Smooth muscle cell (in vitro differentiated cells): Measurements from ENCODE around the gene SLC35F4. TPM values are rescaled to one million over a fixed set of nuclear protein-coding genes. Genes with fewer than 3 reads are reported as not detected.
A peak's percentile ranks its signal among the peaks of the same experiment; 100 is the strongest.
"Not testable (repeated sequence)": the region's sequence is repeated elsewhere in the genome, so short reads cannot be mapped to it uniquely, and the experiment has no call there.

ENCODE experiments used
- DNase-seq: peaks from one replicate; lab custom pipeline; 2025; ENCODE audit not compliant: unreplicated experiment; lab: John Stamatoyannopoulos, UW
- H2AFZ ChIP-seq: fragments of 200-600 bp; sonication (generic); 2 replicates; pipeline ENCODE4 v1.6.0; 2016; ENCODE audit warnings: antibody characterized with exemption, low read depth, mild to moderate bottlenecking
- H3F3A ChIP-seq: fragments of 200-600 bp; sonication (generic); 2 replicates; pipeline ENCODE4 v1.6.0; 2017; ENCODE audit warnings: antibody characterized with exemption, low read depth
- H3K27ac ChIP-seq: fragments of 200-600 bp; sonication (generic); 2 replicates; pipeline ENCODE4 v1.5.1; 2016; ENCODE audit warnings: low read depth, mild to moderate bottlenecking
- H3K27me3 ChIP-seq: fragments of 200-600 bp; sonication (generic); 2 replicates; pipeline ENCODE4 v1.6.1; 2016; ENCODE audit warnings: low read depth, mild to moderate bottlenecking
- H3K36me3 ChIP-seq: fragments of 200-600 bp; sonication (generic); 2 replicates; pipeline ENCODE4 v1.5.1; 2016; ENCODE audit warnings: low read depth
- H3K4me1 ChIP-seq: fragments of 200-600 bp; sonication (generic); 2 replicates; pipeline ENCODE4 v1.5.1; 2016; ENCODE audit warnings: low read depth
- H3K4me2 ChIP-seq: fragments of 200-600 bp; sonication (generic); 2 replicates; pipeline ENCODE4 v1.6.0; 2016; ENCODE audit warnings: mild to moderate bottlenecking
- H3K4me3 ChIP-seq: fragments of 200-600 bp; sonication (generic); 2 replicates; pipeline ENCODE4 v1.5.1; 2016; ENCODE audit warnings: mild to moderate bottlenecking
- H3K79me2 ChIP-seq: fragments of 200-600 bp; sonication (generic); 2 replicates; pipeline ENCODE4 v1.6.0; 2016; ENCODE audit warnings: low read depth, mild to moderate bottlenecking
- H3K9ac ChIP-seq: fragments of 200-600 bp; sonication (generic); 2 replicates; pipeline ENCODE4 v1.6.0; 2016; ENCODE audit warnings: low read depth
- H3K9me3 ChIP-seq: fragments of 200-600 bp; sonication (generic); replicated peaks from 2 replicates; pipeline ENCODE4 v1.5.1; 2016; ENCODE audit warnings: low read depth
- H4K20me1 ChIP-seq: fragments of 200-600 bp; sonication (generic); 2 replicates; pipeline ENCODE4 v1.6.0; 2016; ENCODE audit warnings: low read depth
- WGBS: methylation state at CpG from one replicate; pipeline ENCODE4 v1.1.7; 2016; ENCODE audit warnings: low lambda C conversion rate; 5-methylcytosine and 5-hydroxymethylcytosine counted together
- polyA plus RNA-seq: library from polyadenylated mRNA; unstranded; fragments of >200 nt; fragmentation: Nextera tagmentation; extraction: Ambion mirVana; gene quantifications from 2 replicates; pipeline ENCODE4 v1.2.1, GENCODE V29; 2016
- total RNA-seq: library from RNA; depleted of rRNA; stranded (reverse); fragments of >200 nt; gene quantifications from 2 replicates; pipeline ENCODE4 v1.2.3, GENCODE V29; 2014
- TF ChIP-seq, protein P1 (sequence below): fragments of 200-600 bp; sonication (generic); IDR thresholded peaks from 2 replicates; pipeline ENCODE4 v1.5.1; 2017; ENCODE audit warnings: borderline replicate concordance, mild to moderate bottlenecking, antibody characterized with exemption; ENCODE audit not compliant: insufficient read depth, poor library complexity, severe bottlenecking

SLC35F4 gene
- total and polyA plus RNA-seq, 2 experiments from 2014 or later = not detected

DNA sequence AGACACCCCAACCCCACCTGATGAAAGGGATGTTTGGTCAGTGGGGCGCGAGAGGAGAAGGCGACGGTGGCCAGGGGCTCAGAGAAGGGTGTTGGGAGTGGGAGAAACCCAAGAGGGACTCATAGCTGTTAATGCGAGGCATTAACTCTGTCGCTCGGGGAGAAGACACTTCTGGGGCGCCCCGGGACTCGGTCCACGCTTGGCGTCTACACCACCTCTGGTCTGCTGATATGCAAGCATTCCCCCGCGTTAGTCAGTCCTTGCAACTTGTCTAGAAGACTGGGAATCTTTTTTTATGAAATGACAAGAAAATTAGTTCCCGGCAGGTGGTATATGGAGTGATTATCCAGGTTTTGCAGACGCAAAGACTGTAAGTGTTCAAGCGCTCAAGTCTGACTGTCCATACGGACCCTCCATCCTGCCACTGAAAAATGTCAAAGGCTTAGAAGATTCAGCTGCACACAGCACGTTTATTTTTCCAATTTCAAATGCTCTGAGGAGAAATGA, 360 bp upstream of the SLC35F4 start:
- Histone ChIP-seq H3K4me1 (peaks cover 16% of the 10 kb centered on the region), H3K4me3 (no peak overlapping the region), H3K9me3 (no peaks in the 10 kb centered on the region), H3K4me2 (no peak overlapping the region), H2AFZ (no peak overlapping the region), H4K20me1 (no peaks in the 10 kb centered on the region), H3K27me3 (peaks cover 80% of the 10 kb centered on the region), H3K27ac (no peak overlapping the region), H3K9ac (no peak overlapping the region), H3K36me3 (no peaks in the 10 kb centered on the region), H3F3A (no peaks in the 10 kb centered on the region), H3K79me2 (no peaks in the 10 kb centered on the region)
- WGBS = 33% methylated on average over 19 of the region's 19 CpGs
- TF ChIP-seq, protein P1, sequence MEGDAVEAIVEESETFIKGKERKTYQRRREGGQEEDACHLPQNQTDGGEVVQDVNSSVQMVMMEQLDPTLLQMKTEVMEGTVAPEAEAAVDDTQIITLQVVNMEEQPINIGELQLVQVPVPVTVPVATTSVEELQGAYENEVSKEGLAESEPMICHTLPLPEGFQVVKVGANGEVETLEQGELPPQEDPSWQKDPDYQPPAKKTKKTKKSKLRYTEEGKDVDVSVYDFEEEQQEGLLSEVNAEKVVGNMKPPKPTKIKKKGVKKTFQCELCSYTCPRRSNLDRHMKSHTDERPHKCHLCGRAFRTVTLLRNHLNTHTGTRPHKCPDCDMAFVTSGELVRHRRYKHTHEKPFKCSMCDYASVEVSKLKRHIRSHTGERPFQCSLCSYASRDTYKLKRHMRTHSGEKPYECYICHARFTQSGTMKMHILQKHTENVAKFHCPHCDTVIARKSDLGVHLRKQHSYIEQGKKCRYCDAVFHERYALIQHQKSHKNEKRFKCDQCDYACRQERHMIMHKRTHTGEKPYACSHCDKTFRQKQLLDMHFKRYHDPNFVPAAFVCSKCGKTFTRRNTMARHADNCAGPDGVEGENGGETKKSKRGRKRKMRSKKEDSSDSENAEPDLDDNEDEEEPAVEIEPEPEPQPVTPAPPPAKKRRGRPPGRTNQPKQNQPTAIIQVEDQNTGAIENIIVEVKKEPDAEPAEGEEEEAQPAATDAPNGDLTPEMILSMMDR = no peak
- DNase-seq = no peak

DNA sequence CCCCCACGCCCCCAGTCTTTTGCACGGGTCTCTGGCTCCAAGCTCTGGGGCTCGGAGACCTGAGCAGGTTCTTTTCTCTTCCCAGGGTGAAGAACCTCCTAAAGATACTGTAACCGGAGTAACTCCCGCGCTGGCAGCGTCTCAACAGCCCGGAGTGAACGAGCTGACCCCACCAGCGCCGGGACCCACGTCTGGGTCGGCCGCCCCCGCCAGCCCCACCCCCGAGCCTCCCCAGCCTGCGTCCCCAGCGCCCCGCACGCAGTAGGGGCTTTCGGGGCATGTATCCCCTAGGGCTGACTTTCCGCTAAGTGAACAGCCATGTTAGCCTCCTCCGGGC, 858 bp downstream of the SLC35F4 start:
- no peak for DNase-seq
- 0% methylated on average over 3 of the region's 23 CpGs for WGBS
- H3K4me3 ChIP-seq = peak overlapping the region; percentile 28
- peaks cover 16% of the 10 kb centered on the region for H3K4me1 ChIP-seq
- no peak overlapping the region for H3K9ac ChIP-seq
- no peaks in the 10 kb centered on the region for H3K79me2 ChIP-seq
- H4K20me1 ChIP-seq = no peaks in the 10 kb centered on the region
- H3K27ac ChIP-seq = no peak overlapping the region
- peaks cover 91% of the 10 kb centered on the region for H3K27me3 ChIP-seq
- H3F3A ChIP-seq = no peaks in the 10 kb centered on the region
- TF ChIP-seq, protein P1 = no peak
- H3K9me3 ChIP-seq = no peaks in the 10 kb centered on the region
- H2AFZ ChIP-seq = no peak overlapping the region
- no peaks in the 10 kb centered on the region for H3K36me3 ChIP-seq
- H3K4me2 ChIP-seq = peak overlapping the region; percentile 76

DNA sequence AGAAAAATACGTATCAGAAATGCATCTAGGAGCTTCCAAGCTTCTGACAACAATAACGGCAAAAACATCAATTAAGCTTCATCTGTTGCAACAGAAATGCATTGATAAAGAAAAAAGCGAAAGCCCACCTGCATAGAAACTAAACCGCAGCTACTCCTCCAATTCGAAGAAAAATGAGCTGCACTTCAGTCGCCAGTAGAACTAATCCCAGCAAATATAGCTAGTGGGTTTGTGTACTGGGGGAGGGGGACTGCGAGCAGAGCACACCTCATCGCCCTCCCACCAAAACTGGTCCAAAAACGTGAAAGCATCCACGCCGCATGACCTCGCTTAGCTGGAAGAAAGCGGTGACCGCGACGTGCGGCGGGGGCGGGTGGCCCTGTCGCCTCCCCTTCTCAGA, 1.2 kb downstream of the SLC35F4 start:
- DNase-seq = no peak
- H3K9me3 ChIP-seq = no peaks in the 10 kb centered on the region
- H3K79me2 ChIP-seq = no peaks in the 10 kb centered on the region
- H4K20me1 ChIP-seq = no peaks in the 10 kb centered on the region
- H3K36me3 ChIP-seq = no peaks in the 10 kb centered on the region
- peaks cover 16% of the 10 kb centered on the region for H3K4me1 ChIP-seq
- TF ChIP-seq, protein P1 = no peak
- no peak overlapping the region for H3K4me2 ChIP-seq
- peaks cover 93% of the 10 kb centered on the region for H3K27me3 ChIP-seq
- no peak overlapping the region for H3K4me3 ChIP-seq
- H3K27ac ChIP-seq = no peak overlapping the region
- no peaks in the 10 kb centered on the region for H3F3A ChIP-seq
- H3K9ac ChIP-seq = no peak overlapping the region
- H2AFZ ChIP-seq = no peak overlapping the region
- 39% methylated on average over 17 of the region's 20 CpGs for WGBS

DNA sequence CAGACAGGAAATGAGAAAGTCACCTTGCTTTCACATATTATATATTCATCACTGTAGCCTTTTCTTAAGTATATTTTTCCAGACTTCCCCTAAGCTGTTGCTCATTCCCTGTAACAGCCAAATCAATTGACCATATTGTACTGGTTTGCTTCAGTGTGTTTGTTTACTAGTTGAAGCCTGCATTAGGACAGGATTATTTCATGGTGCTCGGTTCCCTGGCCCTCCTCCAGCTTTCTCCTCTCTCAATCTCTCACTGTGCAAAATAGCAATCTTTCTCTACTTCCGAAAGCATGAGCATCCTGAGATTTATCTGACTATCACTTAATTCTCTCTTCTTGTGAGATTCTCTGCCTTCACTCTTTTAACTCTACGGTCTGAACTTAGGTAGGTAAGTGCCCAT, 2.4 kb downstream of the SLC35F4 start:
- Histone ChIP-seq H3K79me2 (no peaks in the 10 kb centered on the region), H3K4me1 (peaks cover 16% of the 10 kb centered on the region), H3K27me3 (peaks cover 86% of the 10 kb centered on the region), H3K4me3 (no peak overlapping the region), H3K4me2 (no peak overlapping the region), H3K9me3 (no peaks in the 10 kb centered on the region), H4K20me1 (no peaks in the 10 kb centered on the region), H2AFZ (no peak overlapping the region), H3K27ac (no peak overlapping the region), H3F3A (no peaks in the 10 kb centered on the region), H3K9ac (no peak overlapping the region), H3K36me3 (no peaks in the 10 kb centered on the region)
- no peak for DNase-seq
- 84% methylated on average over 3 of the region's 3 CpGs for WGBS
- TF ChIP-seq, protein P1 = no peak

DNA sequence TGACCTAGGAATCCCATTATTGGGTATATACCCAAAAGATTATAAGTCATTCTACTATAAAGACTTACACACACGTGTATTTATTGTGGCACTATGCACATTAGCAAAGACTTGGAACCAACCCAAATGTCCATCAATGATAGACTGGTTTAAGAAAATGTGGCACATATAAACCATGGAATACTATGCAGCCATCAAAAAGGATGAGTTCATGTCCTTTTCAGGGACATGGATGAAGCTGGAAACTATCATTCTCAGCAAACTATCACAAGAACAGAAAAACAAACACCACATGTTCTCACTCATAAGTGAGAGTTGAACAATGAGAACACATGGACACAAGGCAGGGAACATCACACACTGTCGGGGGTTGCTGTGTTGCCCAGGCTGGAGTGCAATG, 10.2 kb downstream of the SLC35F4 start:
- not testable (repeated sequence) for H3K4me2 ChIP-seq, H3K4me1 ChIP-seq, H3F3A ChIP-seq, H3K79me2 ChIP-seq, H3K9me3 ChIP-seq, H3K4me3 ChIP-seq, H4K20me1 ChIP-seq, H3K9ac ChIP-seq, H3K27ac ChIP-seq, DNase-seq, H2AFZ ChIP-seq, H3K36me3 ChIP-seq
- peaks cover 12% of the 10 kb centered on the region for H3K27me3 ChIP-seq
- WGBS = 92% methylated on average over 2 of the region's 2 CpGs
